ENCODE data around the gene ZNF500.
"Not testable (repeated sequence)": the region's sequence is repeated elsewhere in the genome, so short reads cannot be mapped to it uniquely, and the experiment has no call there.

Gene ZNF500

DNA sequence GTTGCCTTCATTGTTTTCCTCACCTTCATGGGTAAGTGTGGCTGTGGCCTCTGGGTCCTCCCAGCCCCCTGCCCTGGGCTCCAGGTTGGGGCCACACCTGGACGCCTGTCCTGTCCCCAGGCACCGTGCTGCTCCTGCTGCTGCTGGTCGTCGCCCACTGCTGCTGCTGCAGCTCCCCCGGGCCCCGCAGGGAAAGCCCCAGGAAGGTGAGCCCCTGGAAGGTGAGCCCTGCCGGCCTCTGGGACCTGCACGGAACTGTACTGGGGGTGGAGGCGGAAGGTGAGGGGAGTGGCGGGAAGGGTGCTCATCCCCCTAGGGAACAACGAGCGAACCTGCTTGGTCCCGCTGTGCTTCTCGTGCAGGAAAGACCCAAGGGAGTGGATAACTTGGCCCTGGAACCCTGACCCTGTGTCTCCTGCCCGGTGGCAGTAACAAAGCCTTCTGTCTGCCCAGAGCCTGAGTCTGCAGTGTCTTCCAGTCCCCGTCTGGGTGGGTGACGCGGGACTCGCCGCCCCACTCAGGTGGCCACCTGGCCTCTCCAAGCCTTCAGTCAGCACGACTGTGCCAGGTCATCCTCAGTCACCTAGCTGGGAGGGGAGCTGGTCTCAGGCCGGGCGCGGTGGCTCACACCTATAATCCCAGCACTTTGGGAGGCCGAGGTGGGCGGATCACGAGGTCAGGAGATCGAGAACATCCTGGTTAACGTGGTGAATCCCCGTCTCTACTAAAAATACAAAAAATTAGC lies 29.0 kb upstream of the ZNF500 start:
- no peak for DNase-seq

DNA sequence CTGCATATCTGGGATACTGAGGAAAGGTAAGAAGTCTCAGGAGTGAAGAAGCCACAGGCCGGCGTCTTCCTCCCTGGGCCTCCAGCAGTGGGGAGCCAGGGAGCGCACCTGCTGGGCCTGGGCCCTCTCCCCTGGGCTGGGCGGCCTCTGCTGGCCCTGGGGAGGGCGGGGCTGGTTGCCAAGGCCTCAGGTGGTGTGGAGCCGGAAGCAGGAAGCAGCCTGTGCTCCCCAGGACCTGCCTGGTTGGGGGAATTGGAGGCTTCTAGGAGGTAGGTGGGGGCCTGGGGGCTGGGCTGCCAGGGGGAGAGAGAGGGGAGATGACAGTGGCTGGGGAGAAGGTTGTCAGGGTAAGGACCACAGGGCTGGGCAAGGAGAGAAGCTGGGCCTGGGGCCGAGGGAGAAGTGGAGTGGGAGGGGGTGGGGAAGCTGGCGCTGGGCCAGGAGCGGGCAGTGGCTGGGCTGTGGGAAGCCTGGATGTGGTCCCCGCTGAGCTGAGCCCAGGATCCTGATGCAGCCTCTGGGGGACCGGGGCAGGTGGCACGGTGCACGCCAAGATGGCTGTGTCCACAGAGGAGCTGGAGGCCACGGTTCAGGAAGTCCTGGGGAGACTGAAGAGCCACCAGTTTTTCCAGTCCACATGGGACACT lies 28.3 kb upstream of the ZNF500 start, which contains the start of gene SMIM22:
Gene SMIM22, plus strand, starts transcription at position 189 of the 647 bp plus-strand sequence. Its CDS starts 366 bp downstream, at position 555.
- DNase-seq: no peak

DNA sequence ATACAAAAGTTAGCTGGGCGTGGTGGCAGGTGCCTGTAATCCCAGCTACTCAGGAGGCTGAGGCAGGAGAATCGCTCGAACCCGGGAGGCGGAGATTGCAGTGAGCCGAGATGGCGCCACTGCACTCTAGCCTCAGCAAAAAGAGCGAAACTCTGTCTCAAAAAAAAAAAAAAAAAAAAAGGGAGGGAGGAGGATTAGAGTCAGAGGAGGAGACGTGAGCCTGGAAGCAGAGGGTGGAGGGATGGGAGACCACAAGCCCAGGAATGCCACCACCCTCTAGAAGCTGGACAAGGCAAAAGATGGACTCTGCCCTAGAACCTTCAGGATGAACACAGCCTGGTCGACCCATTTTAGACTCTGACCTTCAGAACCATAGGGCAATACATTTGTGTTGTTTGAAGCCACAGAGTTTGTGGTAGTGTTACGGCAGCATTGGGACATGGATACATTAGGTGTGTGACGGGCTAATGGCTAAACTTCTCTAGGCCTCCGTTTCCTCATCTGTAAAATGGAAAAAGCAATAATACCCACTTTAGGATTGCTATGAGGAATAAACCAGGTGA lies 26.1 kb upstream of the ZNF500 start:
- no peak for DNase-seq

DNA sequence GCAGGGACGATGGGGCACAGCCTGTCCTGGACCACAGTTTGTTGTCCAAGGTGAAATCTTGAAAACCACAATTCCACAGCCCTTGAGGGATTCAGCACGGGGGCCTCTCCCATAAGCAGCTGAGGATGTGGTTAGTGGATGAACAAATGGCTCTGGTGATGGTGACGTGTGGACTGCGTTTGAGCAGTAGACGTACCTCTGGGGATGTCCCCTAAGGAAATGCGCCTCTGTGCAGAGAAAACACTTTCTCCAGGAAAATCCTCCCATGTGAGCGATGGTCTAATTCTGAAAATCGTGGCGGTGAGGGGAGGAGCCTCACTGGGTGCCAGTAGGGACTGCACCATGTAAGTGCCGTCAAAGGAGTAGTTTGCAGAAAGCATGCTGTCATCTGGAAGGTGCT lies 23.9 kb upstream of the ZNF500 start:
- DNase-seq: no peak

DNA sequence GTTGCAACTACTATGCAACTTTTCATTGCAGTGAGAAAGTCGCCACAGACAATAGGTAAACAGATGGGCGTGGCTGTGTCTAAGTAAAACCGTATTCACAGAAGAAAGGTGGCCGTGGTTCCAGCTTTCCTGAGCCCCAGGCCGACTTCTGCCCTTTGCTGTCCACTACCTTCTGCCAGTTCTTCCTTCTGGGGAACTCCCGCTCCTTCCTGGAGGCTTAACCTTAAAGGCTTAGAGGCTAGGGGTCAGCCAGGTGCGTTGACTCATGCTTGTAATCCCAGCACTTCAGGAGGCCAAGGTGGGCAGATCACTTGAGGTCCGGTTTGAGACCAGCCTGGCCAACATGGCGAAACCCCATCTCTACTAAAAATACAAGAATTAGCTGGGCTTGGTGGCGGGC lies 23.3 kb upstream of the ZNF500 start:
- DNase-seq: no peak

DNA sequence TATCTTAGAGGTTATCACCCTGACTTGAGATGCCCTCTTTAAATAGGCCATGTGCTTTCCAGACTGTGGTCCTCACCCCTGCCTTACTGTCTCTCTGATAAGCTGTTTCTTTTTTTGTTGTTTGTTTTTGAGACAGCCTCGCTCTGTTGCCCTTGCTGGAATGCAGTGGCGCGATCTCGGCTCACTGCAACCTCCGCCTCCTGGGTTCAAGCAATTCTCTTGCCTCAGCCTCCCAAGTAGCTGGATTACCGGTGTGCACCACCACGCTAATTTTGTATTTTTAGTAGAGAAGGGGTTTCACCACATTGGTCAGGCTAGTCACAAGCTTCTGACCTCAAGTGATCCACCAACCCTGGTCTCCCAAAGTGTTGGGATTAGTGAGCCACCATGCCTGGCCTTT lies 21.9 kb upstream of the ZNF500 start:
- no peak for DNase-seq

DNA sequence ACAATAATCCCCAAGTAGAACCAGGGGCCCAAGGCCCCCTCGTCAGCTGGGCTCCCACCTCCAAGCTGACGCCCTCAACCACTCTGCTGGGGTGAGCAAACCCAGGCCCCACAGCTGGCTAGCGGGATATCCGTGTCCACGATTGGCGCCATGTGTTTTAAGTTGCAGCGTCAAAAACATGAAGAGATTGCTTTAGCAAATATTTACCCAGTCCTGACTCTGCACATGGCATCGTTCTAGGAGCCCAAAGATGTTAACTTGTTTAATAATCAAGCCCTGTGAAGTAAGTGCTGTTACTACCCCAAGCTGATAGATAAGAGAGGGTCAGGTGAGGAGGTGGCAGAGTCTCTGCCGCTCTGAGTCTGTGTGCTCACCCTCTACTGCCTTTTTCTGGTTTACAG lies 21.5 kb upstream of the ZNF500 start:
- no peak for DNase-seq

DNA sequence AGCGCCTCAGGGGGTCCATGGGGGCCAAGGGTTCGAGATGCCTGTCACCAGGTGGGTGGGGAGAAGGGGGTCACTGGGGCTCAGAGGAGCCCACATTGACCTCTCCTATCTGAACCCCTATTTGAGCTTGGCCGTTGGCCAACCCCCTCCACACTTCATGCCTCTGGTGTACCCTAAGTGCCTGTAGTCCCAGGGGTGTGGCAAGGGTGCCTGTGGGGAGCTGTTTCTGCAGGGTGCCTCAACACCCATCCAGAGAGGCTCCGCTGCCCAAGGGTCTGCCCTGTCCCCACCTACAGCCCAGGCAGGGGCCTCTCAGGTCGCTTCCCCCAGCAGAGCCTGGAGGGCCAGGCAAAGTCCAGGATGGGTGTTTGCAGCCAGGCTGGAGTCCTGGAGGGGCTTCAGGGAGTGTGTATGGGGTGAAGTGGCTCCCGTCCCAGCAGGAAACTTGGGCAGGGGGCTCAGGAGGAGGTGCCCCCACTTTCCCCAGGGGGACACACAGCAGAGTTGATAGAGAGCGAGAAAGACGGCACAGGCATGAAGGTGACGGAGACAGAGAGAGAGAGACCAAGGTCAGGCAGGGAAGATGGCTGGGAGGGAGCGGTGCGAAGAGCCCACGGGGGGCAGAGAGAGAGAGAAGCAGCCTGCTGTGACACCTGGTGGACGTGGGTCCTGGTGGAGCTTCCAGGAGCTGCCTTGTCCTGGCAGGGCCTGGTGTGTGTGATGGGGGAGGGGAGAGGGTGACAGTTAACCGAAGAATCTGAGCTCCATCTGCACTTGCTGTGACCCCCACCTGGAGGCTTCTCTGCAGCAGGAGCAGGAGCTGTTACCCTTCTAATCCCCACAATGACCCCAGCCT lies 20.9 kb upstream of the ZNF500 start, which contains the start of gene SEPTIN12:
Gene SEPTIN12, minus strand, starts transcription at position 719 of the 856 bp plus-strand sequence. Its CDS starts 700 bp downstream, at position 19.
- no peak for DNase-seq

DNA sequence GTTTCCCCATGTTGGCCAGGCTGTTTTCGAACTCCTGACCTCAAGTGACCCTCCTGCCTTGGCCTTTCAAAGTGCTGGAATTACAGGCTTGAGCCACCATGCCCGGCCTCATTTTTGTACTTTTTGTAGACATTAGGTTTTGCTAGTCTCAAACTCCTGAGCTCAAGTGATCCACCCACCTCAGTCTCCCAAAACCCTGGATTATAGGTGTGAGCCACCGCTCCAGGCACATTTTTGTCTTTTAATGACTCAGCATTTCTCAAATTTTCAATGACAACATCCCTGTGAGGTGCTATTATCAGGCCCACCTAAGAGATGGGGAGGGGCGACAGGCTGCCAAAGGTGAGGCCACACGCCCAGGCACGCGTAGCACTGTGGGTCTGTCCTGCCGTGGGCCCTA lies 20.1 kb upstream of the ZNF500 start:
- DNase-seq: no peak

DNA sequence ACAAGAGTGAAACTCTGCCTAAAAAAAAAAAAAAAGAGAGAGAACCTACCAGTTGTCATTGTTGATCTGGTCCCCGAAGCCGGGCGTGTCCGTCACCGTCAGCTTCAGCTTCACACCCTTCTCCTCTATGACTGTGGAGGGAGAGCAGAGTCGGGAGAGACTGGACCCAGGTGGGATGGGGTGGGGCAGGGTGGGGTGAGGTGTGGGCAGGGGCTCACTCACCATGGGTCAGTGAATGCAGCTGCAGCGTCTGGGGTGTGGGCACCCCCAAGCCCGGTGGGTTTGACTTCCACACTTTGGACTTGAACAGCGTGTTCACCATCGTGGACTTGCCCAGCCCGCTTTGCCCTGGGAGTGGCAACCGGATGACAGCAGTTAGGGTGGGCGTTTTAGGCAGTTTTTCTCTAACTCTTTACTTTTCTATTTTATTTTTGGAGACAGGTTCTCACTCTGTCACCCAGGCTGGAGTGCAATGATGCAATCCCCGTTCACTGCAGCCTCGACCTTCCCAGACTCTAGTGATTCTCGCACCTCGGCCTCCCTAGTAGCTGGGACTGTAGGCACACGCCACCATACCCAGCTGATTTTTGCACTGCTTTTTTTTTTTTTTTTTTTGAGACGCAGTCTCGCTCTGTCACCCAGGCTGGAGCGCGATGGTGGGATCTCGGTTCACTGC lies 18.9 kb upstream of the ZNF500 start:
- DNase-seq: no peak

DNA sequence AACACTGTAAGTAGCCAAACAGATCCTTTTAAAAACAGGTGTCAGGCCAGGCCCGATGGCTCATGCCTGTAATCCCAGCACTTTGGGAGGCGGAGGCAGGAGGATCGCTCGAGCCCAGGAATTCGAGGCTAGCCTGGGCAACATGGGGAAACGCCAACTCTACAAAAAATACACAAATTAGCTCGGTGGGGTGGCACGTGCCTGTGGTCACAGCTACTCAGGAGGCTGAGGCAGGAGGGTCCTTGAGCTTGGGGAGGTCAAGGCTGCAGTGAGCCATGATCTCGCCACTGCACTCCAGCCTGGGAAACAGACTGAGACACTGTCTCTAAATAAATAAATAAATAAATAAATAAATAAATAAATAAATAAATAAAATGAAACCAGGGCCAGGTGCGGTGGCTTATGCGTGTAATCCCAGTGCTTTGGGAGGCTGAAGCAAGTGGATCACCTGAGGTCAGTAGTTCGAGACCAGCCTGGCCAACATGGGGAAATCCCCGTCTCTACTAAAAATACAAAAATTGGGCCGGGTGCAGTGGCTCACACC lies 17.6 kb upstream of the ZNF500 start:
- not testable (repeated sequence) for DNase-seq

DNA sequence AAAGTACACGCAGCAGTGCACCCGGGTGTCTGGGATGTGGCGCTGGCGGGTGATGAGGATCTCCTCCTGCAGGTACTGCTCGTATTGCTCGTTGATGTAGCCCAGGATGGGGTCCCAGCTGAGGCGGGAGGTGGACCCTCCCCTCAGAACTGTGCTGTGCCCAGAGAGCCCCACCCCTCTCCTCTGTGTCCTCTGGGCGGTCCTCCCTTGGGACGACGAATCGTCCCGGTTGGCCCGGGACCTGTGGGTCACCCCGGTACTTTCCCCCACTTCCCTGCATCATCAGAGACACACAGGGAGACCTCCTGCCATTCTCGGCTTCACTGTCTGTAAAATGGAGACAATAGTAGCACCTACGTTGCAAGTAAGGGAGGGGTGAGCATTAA lies 17.0 kb upstream of the ZNF500 start:
- DNase-seq: no peak

DNA sequence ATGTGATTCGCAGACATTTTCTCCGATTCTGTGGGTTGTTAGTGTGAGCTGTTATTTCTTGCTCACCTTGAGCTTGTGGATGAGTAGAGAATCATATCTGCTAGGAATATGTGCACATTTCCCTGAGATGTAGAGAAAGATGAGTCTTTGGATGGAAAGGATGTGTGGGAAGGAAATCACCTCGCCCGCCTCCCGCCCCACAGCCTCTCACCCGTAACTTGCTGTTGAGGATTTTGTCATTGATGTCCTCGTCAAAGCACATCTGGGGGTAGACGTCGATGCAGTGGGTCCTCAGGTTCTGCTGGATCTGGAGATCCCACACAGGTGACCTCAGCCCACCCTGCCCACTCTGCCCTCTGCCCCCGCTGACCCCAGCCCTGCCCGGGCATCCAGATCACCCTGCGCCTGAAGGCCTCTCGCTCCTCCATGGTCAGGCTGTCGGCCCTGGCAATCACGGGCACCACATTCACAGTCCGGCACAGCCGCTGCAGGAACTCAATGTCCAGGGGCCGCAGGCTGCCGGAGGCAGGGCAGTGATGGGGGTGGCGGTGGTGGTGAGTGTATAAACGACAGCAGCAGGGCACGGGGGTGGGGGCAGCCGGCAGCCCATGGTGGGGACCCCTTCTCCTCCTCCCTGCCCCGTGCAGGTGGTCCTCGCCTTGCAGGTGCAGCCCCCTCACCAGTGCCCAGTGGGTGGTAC lies 16.4 kb upstream of the ZNF500 start:
- DNase-seq: no peak

DNA sequence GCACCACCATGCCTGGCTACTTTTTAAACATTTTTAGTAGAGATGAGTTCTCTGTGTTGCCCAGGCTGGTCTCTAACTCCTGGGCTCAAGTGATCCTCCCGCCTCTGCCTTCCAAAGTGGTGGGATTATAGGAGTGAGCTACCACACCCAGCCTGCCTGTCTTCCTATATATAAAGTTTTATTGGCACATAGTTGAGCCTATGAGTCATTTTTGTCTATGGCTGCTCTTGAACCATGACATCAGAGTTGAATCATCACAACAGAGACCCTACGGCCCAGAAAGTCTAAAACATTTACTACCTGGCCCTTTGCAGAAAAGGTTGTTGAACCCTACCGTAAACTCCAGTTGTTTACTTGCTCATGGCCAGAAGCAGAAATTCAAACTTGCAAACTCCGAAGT lies 13.3 kb upstream of the ZNF500 start:
- no peak for DNase-seq

DNA sequence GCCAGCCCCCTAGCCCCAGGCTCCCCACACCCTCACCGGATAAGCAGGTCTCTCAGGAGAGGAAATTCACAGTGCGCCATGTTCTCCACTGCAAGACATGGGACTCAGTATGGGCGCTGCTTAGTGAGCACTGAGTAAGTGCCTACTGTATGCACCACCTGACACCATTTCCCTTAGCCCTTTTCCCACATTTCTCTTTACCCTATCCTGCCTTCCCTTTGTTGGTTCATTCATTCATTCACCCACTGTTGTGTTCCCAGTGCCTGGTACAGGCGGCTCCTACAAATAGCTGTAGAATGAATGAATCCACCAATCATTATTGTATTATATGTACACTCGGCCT lies 11.1 kb upstream of the ZNF500 start:
- no peak for DNase-seq

DNA sequence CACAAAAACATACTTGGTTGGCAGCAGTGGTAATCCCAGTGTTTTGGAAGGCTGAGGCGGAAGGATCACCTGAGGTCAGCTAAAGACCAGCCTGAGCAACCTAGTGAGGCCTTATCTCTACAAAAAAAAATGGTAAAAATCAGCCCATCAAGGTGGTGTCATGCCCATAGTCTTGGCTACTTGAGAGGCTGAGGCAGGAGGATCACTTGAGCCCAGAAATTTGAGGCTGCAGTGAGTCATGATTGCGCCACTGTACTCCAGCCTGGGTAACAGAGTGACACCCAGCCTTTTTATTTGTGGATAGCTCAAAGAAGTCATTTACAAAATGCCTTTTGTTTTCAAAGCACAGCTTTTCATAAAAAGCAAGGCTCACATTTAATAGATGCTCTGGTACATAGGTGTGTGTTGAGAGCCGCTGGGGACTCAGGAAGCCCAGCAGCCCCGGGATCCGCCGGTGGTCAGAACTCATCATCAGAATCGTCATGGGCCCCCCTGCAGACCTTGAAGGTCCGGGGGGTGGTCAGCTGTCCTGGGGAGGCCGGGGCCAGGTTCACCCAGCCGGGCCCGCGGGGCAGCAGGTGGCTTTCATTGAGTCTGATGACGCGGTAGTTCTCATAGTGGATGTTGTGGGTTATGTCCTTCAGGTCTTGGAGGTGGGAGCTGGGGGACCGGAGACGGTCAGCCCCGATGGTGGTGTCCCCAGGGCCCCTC lies 10.5 kb upstream of the ZNF500 start:
- no peak for DNase-seq

DNA sequence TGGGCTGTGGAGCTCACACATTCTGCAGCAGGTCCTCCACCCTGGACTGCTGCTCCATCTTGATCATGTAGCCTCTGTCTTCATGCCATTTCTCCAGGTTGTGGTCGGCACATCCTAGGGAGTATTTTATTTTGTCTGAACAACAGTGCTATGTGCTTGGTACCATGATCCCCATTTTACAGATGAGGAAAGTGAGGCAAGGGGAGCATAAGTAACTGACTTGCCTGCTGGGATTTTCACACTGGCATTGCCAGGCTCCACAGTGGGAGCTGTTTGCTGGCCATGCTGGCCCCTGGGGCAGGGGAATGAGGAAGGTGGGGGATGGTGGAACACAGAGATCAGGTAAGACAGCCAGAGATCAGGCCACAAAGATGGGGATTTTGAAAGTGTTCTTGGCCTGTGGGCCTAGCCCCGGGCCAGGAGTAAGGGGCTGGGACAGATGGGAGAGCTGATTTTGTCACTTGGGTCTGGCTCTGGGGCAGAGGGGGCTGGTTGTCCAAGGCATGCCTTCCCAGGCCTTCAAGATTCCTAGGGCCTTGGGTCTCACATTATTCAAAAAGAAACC lies 9.3 kb upstream of the ZNF500 start:
- DNase-seq: no peak

DNA sequence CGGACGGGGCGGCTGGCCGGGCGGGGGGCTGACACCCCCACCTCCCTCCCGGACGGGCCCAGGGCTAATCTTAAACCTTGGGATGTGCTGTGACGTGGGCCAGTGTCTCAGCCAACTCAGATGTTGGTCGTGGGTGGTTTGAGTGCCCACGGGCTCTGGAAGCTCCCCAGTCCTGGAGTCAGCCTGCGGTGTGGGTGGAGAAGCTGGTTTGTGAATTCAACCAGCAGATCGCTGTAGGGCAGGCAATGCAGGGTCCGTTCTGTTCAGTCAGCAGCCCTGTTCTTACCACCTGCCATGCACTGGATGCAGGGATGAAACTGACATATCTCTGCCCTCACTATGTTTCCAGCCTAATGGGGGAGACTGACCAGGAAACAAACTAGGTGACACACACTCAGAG lies 8.0 kb upstream of the ZNF500 start:
- DNase-seq: no peak

DNA sequence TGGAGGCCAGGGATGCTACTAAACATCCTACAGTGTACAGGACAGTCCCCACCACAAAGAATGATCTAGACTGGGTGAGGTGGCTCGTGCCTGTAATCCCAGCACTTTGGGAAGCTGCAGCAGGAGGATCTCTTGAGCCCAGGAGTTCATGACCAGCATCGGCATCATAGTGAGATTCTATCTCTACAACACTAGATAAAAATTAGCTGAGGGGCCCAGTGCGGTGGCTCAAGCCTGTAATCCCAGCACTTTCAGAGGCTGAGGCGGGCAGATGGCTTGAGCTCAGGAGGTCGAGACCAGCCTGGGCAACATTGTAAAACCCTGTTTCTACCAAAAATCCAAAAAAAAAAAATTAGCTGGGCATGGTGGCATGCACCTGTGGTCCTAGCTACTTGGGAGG lies 5.4 kb upstream of the ZNF500 start:
- DNase-seq: no peak

DNA sequence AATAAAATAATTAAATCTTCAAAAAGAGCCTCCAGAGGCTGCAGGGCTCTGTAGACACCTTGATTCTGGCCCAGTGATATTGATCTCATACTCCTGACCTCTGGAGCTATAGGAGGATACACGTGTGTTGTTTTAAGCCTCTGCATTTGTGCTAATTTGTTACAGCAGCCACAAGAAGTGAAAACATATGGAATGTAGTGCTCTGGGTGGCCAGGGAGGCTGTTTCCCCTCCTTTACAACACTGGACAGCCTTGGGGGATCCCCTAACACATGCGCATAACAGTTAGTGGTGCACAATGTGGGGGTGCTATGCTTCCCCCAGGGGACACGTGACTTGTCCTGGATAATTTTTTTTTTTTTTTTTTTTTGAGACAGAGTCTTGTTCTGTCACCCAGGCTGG lies 4.7 kb upstream of the ZNF500 start:
- no peak for DNase-seq

DNA sequence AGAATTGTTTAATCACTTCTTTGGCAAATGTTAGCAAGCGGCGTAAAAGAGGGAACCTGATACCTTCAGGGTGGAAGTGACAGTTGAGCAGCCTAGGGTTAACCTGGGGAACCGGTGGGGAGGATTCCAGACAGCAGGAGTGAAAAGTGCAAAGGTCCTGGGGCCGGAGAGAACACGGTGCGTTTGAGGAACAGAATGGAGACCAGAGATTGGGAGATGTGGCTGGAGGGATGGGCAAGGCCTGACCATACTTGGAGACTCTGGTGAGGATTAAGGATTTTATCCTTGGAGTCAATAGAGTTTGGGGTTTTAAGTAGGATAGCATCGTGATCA lies 2.3 kb upstream of the ZNF500 start:
- no peak for DNase-seq
